Measurements from ENCODE around the gene HLF.

HLF gene

GRCh38 chr17:55258578-55259135 is 6.1 kb upstream of the HLF start:
- no peak for DNase-seq

- no peak for DNase-seq
Observed at GRCh38 chr17:55259684-55260111, 5.1 kb upstream of the HLF start.

- no peak for DNase-seq
Observed at GRCh38 chr17:55261311-55261710, 3.4 kb upstream of the HLF start.

GRCh38 chr17:55263569-55264277 is 1.0 kb upstream of the HLF start:
- no peak for DNase-seq

GRCh38 chr17:55264278-55264644 is 499 bp upstream of the HLF start:
- no peak for DNase-seq

- no peak for DNase-seq
Observed at GRCh38 chr17:55265311-55266021, 706 bp downstream of the HLF start.

GRCh38 chr17:55266051-55266957 is 1.5 kb downstream of the HLF start:
- no peak for DNase-seq

GRCh38 chr17:55266958-55267688 is 2.4 kb downstream of the HLF start:
- no peak for DNase-seq

GRCh38 chr17:55267777-55268648 is 3.3 kb downstream of the HLF start:
- DNase-seq, result no peak

- no peak for DNase-seq
Observed at GRCh38 chr17:55268649-55269480, 4.1 kb downstream of the HLF start.

GRCh38 chr17:55269894-55270293 is 5.1 kb downstream of the HLF start:
- no peak for DNase-seq

GRCh38 chr17:55271223-55271571 is 6.4 kb downstream of the HLF start:
- no peak for DNase-seq

GRCh38 chr17:55271958-55272710 is 7.4 kb downstream of the HLF start:
- no peak for DNase-seq

GRCh38 chr17:55272711-55273578 is 8.2 kb downstream of the HLF start:
- no peak for DNase-seq

GRCh38 chr17:55273579-55274354 is 9.0 kb downstream of the HLF start:
- DNase-seq, result no peak

GRCh38 chr17:55274355-55275255 is 9.8 kb downstream of the HLF start:
- DNase-seq, result no peak
